GM12878 (cell line): ENCODE results near the gene SLC6A11. TPM values are rescaled to one million over a fixed set of nuclear protein-coding genes. Genes with fewer than 3 reads are reported as not detected.

ENCODE experiments used
- ATAC-seq: fragments of 200-7000 bp; cut with Tn5 transposase; 3 replicates; pipeline ENCODE4 v1.9.1; 2020; ENCODE audit warnings: mild to moderate bottlenecking, moderate library complexity
- BruUV-seq: library from RNA; stranded (reverse); fragments of 400-500 nt; replicated peaks from 2 replicates; lab custom pipeline; 2021; lab: Mats Ljungman, UMichigan
- CTCF ChIA-PET: fragments of 300-600 bp; sonication (Branson Sonifier 250); formaldehyde crosslinking; extraction: SDS; loops from one replicate; lab custom pipeline; 2021; ENCODE audit warnings: inconsistent platforms; lab: Yijun Ruan, JAX
- POLR2A ChIA-PET: fragments of 350-600 bp; formaldehyde crosslinking; extraction: SDS; loops from one replicate; lab custom pipeline; 2021; ENCODE audit warnings: inconsistent platforms; lab: Charles Lee
- RAD21 ChIA-PET: fragments of 300-600 bp; sonication (Branson Sonifier 250); formaldehyde crosslinking; loops from one replicate; lab custom pipeline; 2023; ENCODE audit warnings: antibody characterized with exemption; ENCODE audit not compliant: unreplicated experiment; lab: Charles Lee
- SMC1A ChIA-PET: fragments of 300-600 bp; sonication (Branson Sonifier 250); formaldehyde crosslinking; loops from one replicate; lab custom pipeline; 2023; ENCODE audit not compliant: unreplicated experiment, uncharacterized antibody; lab: Charles Lee
- DNase-seq: peaks from one replicate; pipeline ENCODE4 v3.0.0-alpha.2; 2011; ENCODE audit warnings: low read depth, low spot score
- FAIRE-seq: peaks from 3 replicates; lab custom pipeline; 2011; peaks lifted over from hg19 to GRCh38; lab: Jason Lieb, UNC
- H2AFZ ChIP-seq: 2 replicates; pipeline ENCODE4 v1.6.0; 2011; ENCODE audit warnings: low read depth, low read length, control low read depth; ENCODE audit not compliant: control insufficient read depth
- H3K27ac ChIP-seq: 2 replicates; pipeline ENCODE4 v1.5.1; 2011; ENCODE audit warnings: control low read depth; ENCODE audit not compliant: control insufficient read depth, insufficient read depth
- H3K27me3 ChIP-seq, 2 experiments: replicated peaks in 1 of 2; 2 replicates each; pipeline versions ENCODE4 v1.6.0 to v1.6.1; 2011; ENCODE audit warnings: low read length in 1 of 2; ENCODE audit not compliant: control insufficient read depth in 2 of 2, insufficient read depth in 2 of 2
- H3K36me3 ChIP-seq, 2 experiments: 2 replicates each; pipeline ENCODE4 v1.5.1; 2011; ENCODE audit warnings: low read length in 1 of 2; ENCODE audit not compliant: control insufficient read depth in 2 of 2, insufficient read depth in 2 of 2
- H3K4me1 ChIP-seq: 2 replicates; pipeline ENCODE4 v1.6.1; 2011; ENCODE audit warnings: mild to moderate bottlenecking, low read length, moderate library complexity, mixed read lengths; ENCODE audit not compliant: control insufficient read depth, insufficient read depth
- H3K4me2 ChIP-seq: 2 replicates; pipeline ENCODE4 v1.6.0; 2011; ENCODE audit warnings: control low read depth; ENCODE audit not compliant: control insufficient read depth, insufficient read depth
- H3K4me3 ChIP-seq: fragments of 200-600 bp; sonication (generic); 2 replicates; pipeline ENCODE4 v1.5.1; 2016
- H3K79me2 ChIP-seq: 2 replicates; pipeline ENCODE4 v1.6.0; 2011; ENCODE audit warnings: low read length; ENCODE audit not compliant: control insufficient read depth, insufficient read depth
- H3K9ac ChIP-seq: 2 replicates; pipeline ENCODE4 v1.8.0; 2011; ENCODE audit warnings: low read length, control low read depth, mixed read lengths; ENCODE audit not compliant: control insufficient read depth, insufficient read depth
- H3K9me3 ChIP-seq: replicated peaks from 3 replicates; pipeline ENCODE4 v1.5.1; 2011; ENCODE audit warnings: mild to moderate bottlenecking, low read length; ENCODE audit not compliant: control insufficient read depth, insufficient read depth
- H4K20me1 ChIP-seq: 2 replicates; pipeline ENCODE4 v1.6.0; 2011; ENCODE audit not compliant: control insufficient read depth, insufficient read depth
- BCL3 ChIP-seq: IDR thresholded peaks from 2 replicates; pipeline ENCODE4 v1.6.1; 2011; ENCODE audit warnings: borderline replicate concordance, low read depth, mild to moderate bottlenecking, moderate library complexity, low read length; ENCODE audit not compliant: insufficient read depth, poor library complexity, severe bottlenecking
- CHD1 ChIP-seq: IDR thresholded peaks from 2 replicates; pipeline ENCODE4 v1.6.1; 2012; ENCODE audit warnings: low read depth, low read length, improper control_type of control experiment
- CTCF ChIP-seq, 3 experiments: IDR thresholded peaks in 2 of 3; conservative IDR thresholded peaks in 1 of 3; 2 replicates each; pipeline ENCODE4 v1.5.1; 2011; ENCODE audit warnings: low read depth in 3 of 3, low read length in 3 of 3, mild to moderate bottlenecking in 3 of 3, control low read depth in 2 of 3, moderate library complexity in 2 of 3, inconsistent platforms in 1 of 3, mixed read lengths in 1 of 3; ENCODE audit not compliant: control insufficient read depth in 2 of 3, insufficient read depth in 1 of 3; ENCODE audit errors: extremely low read depth in 1 of 3
- E4F1 ChIP-seq: fragments of 450-650 bp; IDR thresholded peaks from 2 replicates; pipeline ENCODE4 v1.6.1; 2018; ENCODE audit warnings: borderline replicate concordance, mild to moderate bottlenecking; ENCODE audit not compliant: partially characterized antibody
- IRF5 ChIP-seq: fragments of 450-650 bp; IDR thresholded peaks from 2 replicates; pipeline ENCODE4 v1.6.1; 2017; ENCODE audit warnings: borderline replicate concordance
- JUND ChIP-seq: IDR thresholded peaks from 2 replicates; pipeline ENCODE4 v1.6.1; 2012; ENCODE audit warnings: low read depth, mild to moderate bottlenecking, low read length, improper control_type of control experiment, moderate library complexity
- LARP7 ChIP-seq: fragments of 450-650 bp; IDR thresholded peaks from 2 replicates; pipeline ENCODE4 v1.6.1; 2017; ENCODE audit warnings: mild to moderate bottlenecking
- NFXL1 ChIP-seq: fragments of 450-650 bp; IDR thresholded peaks from 2 replicates; pipeline ENCODE4 v1.6.1; 2017; ENCODE audit warnings: antibody characterized with exemption, mild to moderate bottlenecking, borderline replicate concordance
- NKRF ChIP-seq: fragments of 450-650 bp; conservative IDR thresholded peaks from 2 replicates; pipeline ENCODE4 v1.6.1; 2017; ENCODE audit warnings: mild to moderate bottlenecking, moderate library complexity
- NR2C1 ChIP-seq: fragments of 450-650 bp; IDR thresholded peaks from 2 replicates; pipeline ENCODE4 v1.6.1; 2017; ENCODE audit warnings: antibody characterized with exemption, mild to moderate bottlenecking, moderate library complexity
- SRF ChIP-seq, 2 experiments: IDR thresholded peaks; 2 replicates each; pipeline ENCODE4 v1.6.1; 2011; ENCODE audit warnings: low read depth in 2 of 2, low read length in 2 of 2, mild to moderate bottlenecking in 1 of 2, moderate library complexity in 1 of 2
- TAF1 ChIP-seq: IDR thresholded peaks from 2 replicates; pipeline ENCODE4 v1.6.1; 2011; ENCODE audit warnings: mild to moderate bottlenecking, low read depth, low read length, borderline replicate concordance
- WGBS: methylation state at CpG from one replicate; pipeline ENCODE4 v1.1.6; 2016; ENCODE audit warnings: low lambda C conversion rate; ENCODE audit not compliant: insufficient replicate concordance, insufficient coverage; ENCODE audit errors: missing lambda C conversion rate; 5-methylcytosine and 5-hydroxymethylcytosine counted together
- in situ Hi-C: fragments of 300-500 bp; cut with MboI; formaldehyde crosslinking; loops from 9 replicates; pipeline ENCODE4 v1.14.3; 2018; ENCODE audit warnings: mixed read lengths
- intact Hi-C: fragments of 100-400 bp; cut with micrococcal nuclease; formaldehyde crosslinking; loops from one replicate; pipeline ENCODE4 v1.14.2; 2022; ENCODE audit not compliant: unreplicated experiment
- polyA plus RNA-seq, 11 experiments: library from polyadenylated mRNA; depleted of rRNA in 4 of 11; unstranded in 6 of 11; stranded (reverse) in 5 of 11; fragments of >200 nt; fragmentation: Nextera tagmentation in 4 of 11; fragmentation: Illumina TruSeq in 1 of 11; extraction: Ambion mirVana in 4 of 11; extraction: Trizol in 1 of 11; gene quantifications; 1 replicate in 1 of 11; 2 replicates in 10 of 11; pipeline versions ENCODE4 v1.2.1 to v1.2.3, GENCODE V29; 2011 to 2016; ENCODE audit warnings: inconsistent platforms in 2 of 11, missing spikeins in 2 of 11, low read depth in 1 of 11
- total RNA-seq, 4 experiments: library from RNA; depleted of rRNA in 3 of 4; stranded (reverse); fragments of >200 nt in 3 of 4; fragmentation: Illumina TruSeq in 1 of 4; extraction: Trizol in 1 of 4; gene quantifications; 2 replicates each; pipeline versions ENCODE4 v1.2.1 to v1.2.3, GENCODE V29; 2013 to 2021

Gene SLC6A11
- total and polyA plus RNA-seq, 10 of the 15 experiments (the other 5 are each of a cell fraction or from before 2014, with no cell fraction given) = not detected

DNA sequence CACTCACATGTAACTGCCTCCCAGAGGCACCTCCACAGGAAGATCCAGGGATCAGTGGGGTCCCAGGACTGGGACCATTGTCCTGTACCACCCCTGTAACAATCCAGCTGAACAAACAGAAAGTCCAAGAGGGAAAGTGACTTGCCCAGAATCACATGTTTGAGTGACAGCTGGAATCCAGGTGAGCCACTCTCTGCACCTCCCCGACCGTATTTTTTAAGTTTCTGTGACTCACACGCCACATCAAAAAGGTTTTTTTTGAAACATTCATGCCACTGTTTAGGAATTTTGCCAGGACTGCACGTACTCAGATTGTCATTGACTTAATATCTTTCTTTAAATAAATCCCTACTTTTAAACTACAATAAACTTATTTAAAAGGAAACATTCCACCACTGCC is 166.8 kb downstream of the SLC6A11 start:
- in situ Hi-C loops (no loop called here), intact Hi-C loops (no loop called here)
- no TSS peak for BruUV-seq
- H3K27ac ChIP-seq = no peak overlapping the region
- DNase-seq (no peak), ATAC-seq (no peak), FAIRE-seq (no peak)
- no peak overlapping the region for H2AFZ ChIP-seq
- no peaks in the 10 kb centered on the region for H4K20me1 ChIP-seq
- TF ChIP-seq BCL3 (no peak), E4F1 (no peak), NFXL1 (no peak), NR2C1 (no peak), TAF1 (no peak), SRF (IDR thresholded peaks at IDR 0.05; ENCODE audit: low read depth in 2 of 2, low read length in 2 of 2) (no peak), CHD1 (no peak), CTCF (IDR thresholded peaks at IDR 0.05 in 2 of 3, conservative IDR thresholded peaks at IDR 0.05 in 1 of 3; ENCODE audit: control insufficient read depth in 2 of 3, extremely low read depth in 1 of 3, insufficient read depth in 1 of 3, low read depth in 3 of 3, low read length in 3 of 3) (no peak), NKRF (no peak), JUND (no peak), IRF5 (no peak), LARP7 (no peak)
- POLR2A ChIA-PET = no interaction called here
- no peak overlapping the region for H3K4me3 ChIP-seq
- H3K9me3 ChIP-seq = no peaks in the 10 kb centered on the region
- WGBS = 0% methylated on average over 4 of the region's 4 CpGs
- CTCF ChIA-PET = interaction anchor here (0.7 to 2.5 kb wide), 5 partner anchors 20 to 225 kb away, joined by 3 to 16 read pairs (median 3); no protein-coding TSS in a partner anchor
- H3K36me3 ChIP-seq = no peaks in the 10 kb centered on the region
- RAD21 ChIA-PET = no interaction called here
- SMC1A ChIA-PET = interaction anchor here (0.6 kb wide), 1 partner anchor 49 kb away, joined by 3 read pairs; no protein-coding TSS in a partner anchor
- no peaks in the 10 kb centered on the region for H3K4me1 ChIP-seq
- no peaks in the 10 kb centered on the region for H3K27me3 ChIP-seq
- H3K4me2 ChIP-seq = no peak overlapping the region
- no peak overlapping the region for H3K9ac ChIP-seq
- no peaks in the 10 kb centered on the region for H3K79me2 ChIP-seq
